HCT116 (cell line): ENCODE measurements around the gene SZT2. TPM values are rescaled to one million over a fixed set of nuclear protein-coding genes. Genes with fewer than 3 reads are reported as not detected.

Source experiments
- ATAC-seq: fragments of 200-7000 bp; cut with Tn5 transposase; 2 replicates; pipeline ENCODE4 v1.9.1; 2020; ENCODE audit warnings: mild to moderate bottlenecking, moderate library complexity
- BruUV-seq: library from RNA; stranded (reverse); fragments of 400-500 nt; replicated peaks from 2 replicates; lab custom pipeline; 2021; lab: Mats Ljungman, UMichigan
- CTCF ChIA-PET: fragments of 300-600 bp; sonication (Branson Sonifier 250); formaldehyde crosslinking; loops from one replicate; lab custom pipeline; 2021; ENCODE audit warnings: antibody characterized with exemption; lab: Charles Lee
- POLR2A ChIA-PET: fragments of 300-600, 350-600 bp; sonication (Branson Sonifier 250); formaldehyde crosslinking; loops from one replicate; lab custom pipeline; 2021; ENCODE audit warnings: antibody characterized with exemption; lab: Charles Lee
- RAD21 ChIA-PET, 2 experiments: fragments of 300-600 bp; sonication (Branson Sonifier 250); formaldehyde crosslinking; loops; one replicate each; lab custom pipeline; 2023; ENCODE audit warnings: low total read pairs in 2 of 2; ENCODE audit not compliant: uncharacterized antibody in 2 of 2, unreplicated experiment in 2 of 2, low non-redundant PET in 1 of 2; lab: Charles Lee
- DNase-seq: peaks from one replicate; pipeline ENCODE4 v3.0.0-alpha.2; 2010; ENCODE audit warnings: low read depth, low spot score
- H2AFZ ChIP-seq: fragments of 200-600 bp; shearing (Covaris generic), sonication (generic); 2 replicates; pipeline ENCODE4 v1.6.1; 2017; ENCODE audit warnings: low read depth, mixed run types, mixed read lengths, antibody characterized with exemption, low read length; ENCODE audit not compliant: poor library complexity, severe bottlenecking
- H3K27ac ChIP-seq: 2 replicates; pipeline ENCODE4 v1.5.1; 2012; ENCODE audit warnings: low read depth, low read length
- H3K27me3 ChIP-seq: fragments of 200-600 bp; sonication (generic); 2 replicates; pipeline ENCODE4 v1.6.1; 2016; ENCODE audit warnings: mixed run types, low read length, mixed read lengths; ENCODE audit not compliant: insufficient read depth
- H3K36me3 ChIP-seq, 2 experiments: fragments of 200-500 bp in 1 of 2; fragments of 200-600 bp in 1 of 2; sonication (Bioruptor generic) in 1 of 2; sonication (generic) in 1 of 2; 2 replicates each; pipeline versions ENCODE4 v1.5.1 to v1.6.1; 2014 to 2016; ENCODE audit warnings: low read length in 2 of 2, inconsistent platforms in 1 of 2, mixed read lengths in 1 of 2, mixed run types in 1 of 2; ENCODE audit not compliant: insufficient read depth in 2 of 2, control insufficient read depth in 1 of 2
- H3K4me1 ChIP-seq, 2 experiments: fragments of 200-600 bp in 1 of 2; sonication (generic) in 1 of 2; 2 replicates each; pipeline versions ENCODE4 v1.5.1 to v1.6.1; 2012 to 2017; ENCODE audit warnings: low read length in 2 of 2, inconsistent platforms in 1 of 2, mild to moderate bottlenecking in 1 of 2, mixed read lengths in 1 of 2, mixed run types in 1 of 2, moderate library complexity in 1 of 2; ENCODE audit not compliant: insufficient read depth in 2 of 2, control insufficient read depth in 1 of 2
- H3K4me2 ChIP-seq: fragments of 200-600 bp; sonication (generic); 2 replicates; pipeline ENCODE4 v1.6.1; 2017; ENCODE audit warnings: mixed run types, low read length, mixed read lengths
- H3K4me3 ChIP-seq, 2 experiments: fragments of 200-600 bp in 1 of 2; sonication (generic) in 1 of 2; replicated peaks in 1 of 2; 2 replicates each; pipeline ENCODE4 v1.5.1; 2011 to 2016; ENCODE audit warnings: low read length in 2 of 2, control low read depth in 1 of 2, low read depth in 1 of 2, mild to moderate bottlenecking in 1 of 2, mixed read lengths in 1 of 2, mixed run types in 1 of 2
- H3K79me2 ChIP-seq: fragments of 200-600 bp; sonication (generic); 2 replicates; pipeline ENCODE4 v1.6.1; 2017; ENCODE audit warnings: mild to moderate bottlenecking, mixed run types, low read length, moderate library complexity, mixed read lengths; ENCODE audit not compliant: insufficient read depth
- H3K9ac ChIP-seq: fragments of 200-600 bp; sonication (generic); 2 replicates; pipeline ENCODE4 v1.6.1; 2016; ENCODE audit warnings: low read length, mixed read lengths
- H3K9me2 ChIP-seq: fragments of 200-600 bp; sonication (generic), shearing (Covaris generic); 2 replicates; pipeline ENCODE4 v1.6.1; 2017; ENCODE audit warnings: mixed run types, mild to moderate bottlenecking, moderate library complexity; ENCODE audit not compliant: insufficient read depth
- H3K9me3 ChIP-seq, 2 experiments: fragments of 200-500 bp in 1 of 2; fragments of 200-600 bp in 1 of 2; sonication (Bioruptor generic) in 1 of 2; sonication (generic) in 1 of 2; 2 replicates each; pipeline ENCODE4 v1.6.1; 2014 to 2017; ENCODE audit warnings: low read length in 2 of 2, mixed read lengths in 2 of 2, inconsistent platforms in 1 of 2, low read depth in 1 of 2, mild to moderate bottlenecking in 1 of 2, mixed run types in 1 of 2, moderate library complexity in 1 of 2; ENCODE audit not compliant: control insufficient read depth in 1 of 2, insufficient read depth in 1 of 2
- H4K20me1 ChIP-seq: fragments of 200-600 bp; sonication (generic), shearing (Covaris generic); 2 replicates; pipeline ENCODE4 v1.6.1; 2017; ENCODE audit warnings: mixed run types, mild to moderate bottlenecking, moderate library complexity; ENCODE audit not compliant: insufficient read depth
- CBX3 ChIP-seq: IDR thresholded peaks from 2 replicates; pipeline ENCODE4 v1.6.1; 2012; ENCODE audit warnings: low read depth
- EGR1 ChIP-seq: IDR thresholded peaks from 2 replicates; pipeline ENCODE4 v1.6.1; 2012; ENCODE audit warnings: low read depth
- EZH2 ChIP-seq: fragments of 200-600 bp; sonication (generic); IDR thresholded peaks from 2 replicates; pipeline ENCODE4 v1.6.1; 2017; ENCODE audit warnings: antibody characterized with exemption, mixed run types
- EZH2phosphoT487 ChIP-seq: fragments of 200-600 bp; IDR thresholded peaks from 2 replicates; pipeline ENCODE4 v1.6.1; 2018; ENCODE audit warnings: antibody characterized with exemption, borderline replicate concordance
- FOSL1 ChIP-seq: IDR thresholded peaks from 2 replicates; pipeline ENCODE4 v1.6.1; 2012; ENCODE audit warnings: low read depth
- SRF ChIP-seq: IDR thresholded peaks from 2 replicates; pipeline ENCODE4 v1.6.1; 2012; ENCODE audit warnings: low read depth
- ZFX ChIP-seq: fragments of 450-650 bp; IDR thresholded peaks from 2 replicates; pipeline ENCODE4 v1.6.1; 2017
- intact Hi-C: fragments of 100-400 bp; cut with micrococcal nuclease; formaldehyde crosslinking; loops from 2 replicates; pipeline ENCODE4 v1.10.0; 2022
- total RNA-seq: library from RNA; stranded (reverse); gene quantifications from one replicate; pipeline ENCODE4 v1.2.1, GENCODE V29; 2021; ENCODE audit not compliant: unreplicated experiment
- TF ChIP-seq, protein P1 (sequence below): IDR thresholded peaks from 2 replicates; pipeline ENCODE4 v1.6.1; 2012
- TF ChIP-seq, protein P2 (sequence below): IDR thresholded peaks from 2 replicates; pipeline ENCODE4 v1.6.1; 2012; ENCODE audit warnings: low read depth
- TF ChIP-seq, protein P3 (sequence below), 3 experiments: fragments of 200-600 bp in 1 of 3; sonication (generic) in 1 of 3; IDR thresholded peaks in 2 of 3; conservative IDR thresholded peaks in 1 of 3; 2 replicates each; pipeline ENCODE4 v1.5.1; 2012 to 2017; ENCODE audit warnings: low read depth in 2 of 3, low read length in 2 of 3, antibody characterized with exemption in 1 of 3, borderline replicate concordance in 1 of 3, control low read depth in 1 of 3, mild to moderate bottlenecking in 1 of 3, mixed read lengths in 1 of 3, mixed run types in 1 of 3, moderate library complexity in 1 of 3; ENCODE audit not compliant: insufficient read depth in 1 of 3
- TF ChIP-seq, protein P4 (sequence below): IDR thresholded peaks from 2 replicates; pipeline ENCODE4 v1.6.1; 2011; ENCODE audit warnings: mild to moderate bottlenecking, low read length, moderate library complexity; ENCODE audit not compliant: insufficient replicate concordance; ENCODE audit errors: extremely low read depth

SZT2 gene
- total RNA-seq, 1 experiment from 2014 or later, result 43.0 TPM

DNA sequence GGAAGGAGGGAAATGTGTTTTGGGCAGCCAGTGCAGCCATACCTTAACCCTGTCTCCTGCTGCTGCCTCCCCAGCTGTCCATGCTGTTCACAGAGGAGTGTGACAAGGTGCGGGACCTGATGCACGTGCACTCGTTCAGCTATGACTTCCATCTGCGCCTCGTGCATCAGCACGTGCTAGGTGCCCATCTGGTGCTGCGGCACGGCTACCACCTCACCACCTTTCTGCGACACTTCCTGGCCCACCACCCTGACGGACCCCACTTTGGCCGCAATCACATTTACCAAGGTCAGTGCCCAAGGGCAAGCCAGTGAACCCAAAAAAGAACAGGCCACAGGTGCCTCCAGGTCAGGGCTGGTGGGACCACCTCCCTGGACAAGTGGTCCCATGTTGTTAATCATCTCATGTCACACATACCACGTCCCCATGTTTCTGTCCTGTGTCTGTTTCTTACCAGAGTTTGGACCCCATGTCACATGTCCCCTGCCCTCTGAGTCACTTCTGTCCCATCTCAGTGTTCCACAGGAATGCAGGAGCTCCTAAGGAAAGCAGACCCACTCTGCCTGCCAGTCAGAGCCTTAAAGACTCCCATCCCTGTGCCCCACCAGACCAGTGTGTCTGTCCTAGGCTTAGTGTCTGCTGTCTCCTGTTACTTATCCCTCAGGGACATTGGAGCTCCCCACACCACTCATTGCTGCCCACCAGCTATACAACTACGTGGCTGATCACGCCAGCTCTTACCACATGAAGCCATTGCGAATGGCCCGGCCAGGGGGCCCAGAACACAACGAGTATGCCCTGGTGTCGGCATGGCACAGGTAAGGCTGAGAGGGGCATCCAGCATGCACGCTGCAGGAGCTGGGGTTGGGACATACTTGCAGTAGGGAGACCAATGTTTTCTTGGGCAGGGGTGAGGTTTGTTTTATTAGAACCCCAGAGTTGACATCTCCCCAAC lies 57.5 kb downstream of the SZT2 start:
- ATAC-seq (no peak), DNase-seq (no peak)
- Histone ChIP-seq H3K4me2 (no peak overlapping the region), H3K79me2 (no peaks in the 10 kb centered on the region), H3K4me3 (no peak overlapping the region), H3K9ac (no peak overlapping the region), H3K27ac (no peak overlapping the region), H3K9me2 (no peaks in the 10 kb centered on the region), H3K36me3 (peaks cover 0 to 15% of the 10 kb centered on the region in 2 experiments; a peak in 2 of 4 replicates), H3K9me3 (no peaks in the 10 kb centered on the region), H2AFZ (no peak overlapping the region), H3K4me1 (peaks cover under 1 to 7% of the 10 kb centered on the region in 2 experiments; a peak in 3 of 4 replicates), H3K27me3 (no peaks in the 10 kb centered on the region), H4K20me1 (no peaks in the 10 kb centered on the region)
- BruUV-seq, result no TSS peak
- RAD21 ChIA-PET, result interaction anchor here in 1 of 2 experiments (0.6 kb wide), 1 partner anchor 23 kb away, joined by 3 read pairs; no protein-coding TSS in a partner anchor
- POLR2A ChIA-PET, result no interaction called here
- CTCF ChIA-PET, result no interaction called here
- intact Hi-C loops, result no loop called here
- TF ChIP-seq, protein P1, sequence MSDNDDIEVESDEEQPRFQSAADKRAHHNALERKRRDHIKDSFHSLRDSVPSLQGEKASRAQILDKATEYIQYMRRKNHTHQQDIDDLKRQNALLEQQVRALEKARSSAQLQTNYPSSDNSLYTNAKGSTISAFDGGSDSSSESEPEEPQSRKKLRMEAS, result no peak
- TF ChIP-seq ZFX (no peak), SRF (no peak), CBX3 (no peak), EZH2 (no peak), FOSL1 (no peak), EGR1 (no peak), EZH2phosphoT487 (no peak)
- TF ChIP-seq, protein P2, sequence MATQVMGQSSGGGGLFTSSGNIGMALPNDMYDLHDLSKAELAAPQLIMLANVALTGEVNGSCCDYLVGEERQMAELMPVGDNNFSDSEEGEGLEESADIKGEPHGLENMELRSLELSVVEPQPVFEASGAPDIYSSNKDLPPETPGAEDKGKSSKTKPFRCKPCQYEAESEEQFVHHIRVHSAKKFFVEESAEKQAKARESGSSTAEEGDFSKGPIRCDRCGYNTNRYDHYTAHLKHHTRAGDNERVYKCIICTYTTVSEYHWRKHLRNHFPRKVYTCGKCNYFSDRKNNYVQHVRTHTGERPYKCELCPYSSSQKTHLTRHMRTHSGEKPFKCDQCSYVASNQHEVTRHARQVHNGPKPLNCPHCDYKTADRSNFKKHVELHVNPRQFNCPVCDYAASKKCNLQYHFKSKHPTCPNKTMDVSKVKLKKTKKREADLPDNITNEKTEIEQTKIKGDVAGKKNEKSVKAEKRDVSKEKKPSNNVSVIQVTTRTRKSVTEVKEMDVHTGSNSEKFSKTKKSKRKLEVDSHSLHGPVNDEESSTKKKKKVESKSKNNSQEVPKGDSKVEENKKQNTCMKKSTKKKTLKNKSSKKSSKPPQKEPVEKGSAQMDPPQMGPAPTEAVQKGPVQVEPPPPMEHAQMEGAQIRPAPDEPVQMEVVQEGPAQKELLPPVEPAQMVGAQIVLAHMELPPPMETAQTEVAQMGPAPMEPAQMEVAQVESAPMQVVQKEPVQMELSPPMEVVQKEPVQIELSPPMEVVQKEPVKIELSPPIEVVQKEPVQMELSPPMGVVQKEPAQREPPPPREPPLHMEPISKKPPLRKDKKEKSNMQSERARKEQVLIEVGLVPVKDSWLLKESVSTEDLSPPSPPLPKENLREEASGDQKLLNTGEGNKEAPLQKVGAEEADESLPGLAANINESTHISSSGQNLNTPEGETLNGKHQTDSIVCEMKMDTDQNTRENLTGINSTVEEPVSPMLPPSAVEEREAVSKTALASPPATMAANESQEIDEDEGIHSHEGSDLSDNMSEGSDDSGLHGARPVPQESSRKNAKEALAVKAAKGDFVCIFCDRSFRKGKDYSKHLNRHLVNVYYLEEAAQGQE, result no peak
- TF ChIP-seq, protein P3, sequence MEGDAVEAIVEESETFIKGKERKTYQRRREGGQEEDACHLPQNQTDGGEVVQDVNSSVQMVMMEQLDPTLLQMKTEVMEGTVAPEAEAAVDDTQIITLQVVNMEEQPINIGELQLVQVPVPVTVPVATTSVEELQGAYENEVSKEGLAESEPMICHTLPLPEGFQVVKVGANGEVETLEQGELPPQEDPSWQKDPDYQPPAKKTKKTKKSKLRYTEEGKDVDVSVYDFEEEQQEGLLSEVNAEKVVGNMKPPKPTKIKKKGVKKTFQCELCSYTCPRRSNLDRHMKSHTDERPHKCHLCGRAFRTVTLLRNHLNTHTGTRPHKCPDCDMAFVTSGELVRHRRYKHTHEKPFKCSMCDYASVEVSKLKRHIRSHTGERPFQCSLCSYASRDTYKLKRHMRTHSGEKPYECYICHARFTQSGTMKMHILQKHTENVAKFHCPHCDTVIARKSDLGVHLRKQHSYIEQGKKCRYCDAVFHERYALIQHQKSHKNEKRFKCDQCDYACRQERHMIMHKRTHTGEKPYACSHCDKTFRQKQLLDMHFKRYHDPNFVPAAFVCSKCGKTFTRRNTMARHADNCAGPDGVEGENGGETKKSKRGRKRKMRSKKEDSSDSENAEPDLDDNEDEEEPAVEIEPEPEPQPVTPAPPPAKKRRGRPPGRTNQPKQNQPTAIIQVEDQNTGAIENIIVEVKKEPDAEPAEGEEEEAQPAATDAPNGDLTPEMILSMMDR (IDR thresholded peaks at IDR 0.05 in 2 of 3, conservative IDR thresholded peaks at IDR 0.05 in 1 of 3; ENCODE audit: borderline replicate concordance in 1 of 3, insufficient read depth in 1 of 3, low read depth in 2 of 3, low read length in 2 of 3), result no peak
- TF ChIP-seq, protein P4, sequence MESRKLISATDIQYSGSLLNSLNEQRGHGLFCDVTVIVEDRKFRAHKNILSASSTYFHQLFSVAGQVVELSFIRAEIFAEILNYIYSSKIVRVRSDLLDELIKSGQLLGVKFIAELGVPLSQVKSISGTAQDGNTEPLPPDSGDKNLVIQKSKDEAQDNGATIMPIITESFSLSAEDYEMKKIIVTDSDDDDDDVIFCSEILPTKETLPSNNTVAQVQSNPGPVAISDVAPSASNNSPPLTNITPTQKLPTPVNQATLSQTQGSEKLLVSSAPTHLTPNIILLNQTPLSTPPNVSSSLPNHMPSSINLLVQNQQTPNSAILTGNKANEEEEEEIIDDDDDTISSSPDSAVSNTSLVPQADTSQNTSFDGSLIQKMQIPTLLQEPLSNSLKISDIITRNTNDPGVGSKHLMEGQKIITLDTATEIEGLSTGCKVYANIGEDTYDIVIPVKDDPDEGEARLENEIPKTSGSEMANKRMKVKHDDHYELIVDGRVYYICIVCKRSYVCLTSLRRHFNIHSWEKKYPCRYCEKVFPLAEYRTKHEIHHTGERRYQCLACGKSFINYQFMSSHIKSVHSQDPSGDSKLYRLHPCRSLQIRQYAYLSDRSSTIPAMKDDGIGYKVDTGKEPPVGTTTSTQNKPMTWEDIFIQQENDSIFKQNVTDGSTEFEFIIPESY, result no peak
